Inflammatory macrophage treated with lipopolysaccharide for 1 hour (primary cell): ENCODE data around the gene ERVV-1.
A peak's percentile ranks its signal among the peaks of the same experiment; 100 is the strongest.
"Not testable (repeated sequence)": the region's sequence is repeated elsewhere in the genome, so short reads cannot be mapped to it uniquely, and the experiment has no call there.

Experiments used
- DNase-seq, 2 donors: peaks; one replicate each; pipeline ENCODE4 v3.0.0-alpha.2; 2020 to 2022

Gene ERVV-1, protein sequence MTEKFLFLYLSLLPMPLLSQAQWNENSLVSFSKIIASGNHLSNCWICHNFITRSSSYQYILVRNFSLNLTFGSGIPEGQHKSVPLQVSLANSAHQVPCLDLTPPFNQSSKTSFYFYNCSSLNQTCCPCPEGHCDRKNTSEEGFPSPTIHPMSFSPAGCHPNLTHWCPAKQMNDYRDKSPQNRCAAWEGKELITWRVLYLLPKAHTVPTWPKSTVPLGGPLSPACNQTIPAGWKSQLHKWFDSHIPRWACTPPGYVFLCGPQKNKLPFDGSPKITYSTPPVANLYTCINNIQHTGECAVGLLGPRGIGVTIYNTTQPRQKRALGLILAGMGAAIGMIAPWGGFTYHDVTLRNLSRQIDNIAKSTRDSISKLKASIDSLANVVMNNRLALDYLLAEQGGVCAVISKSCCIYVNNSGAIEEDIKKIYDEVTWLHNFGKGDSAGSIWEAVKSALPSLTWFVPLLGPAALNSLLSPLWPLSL

DNA sequence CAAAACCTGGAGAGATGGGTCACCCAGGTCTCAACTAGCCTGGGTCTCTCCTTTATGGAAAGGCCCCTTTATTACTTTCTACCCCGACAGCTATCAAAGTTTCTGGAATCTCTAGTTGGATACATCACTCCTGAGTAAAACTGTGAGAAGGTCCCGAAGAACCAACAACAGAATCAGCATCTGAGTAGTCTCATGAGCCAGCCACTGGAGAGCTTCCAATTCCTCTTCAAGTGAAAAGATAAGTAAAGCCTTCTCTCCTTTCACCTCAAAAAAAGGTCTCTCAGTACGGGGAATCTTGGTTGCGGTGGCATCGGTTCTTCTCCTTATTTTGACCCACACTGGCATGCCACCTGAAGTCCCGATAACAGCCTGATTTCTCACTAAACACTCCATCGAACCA, at the start of gene ERVV-1:
Gene ERVV-1 (plus strand): TSS at position 301 of the 400 bp plus-strand sequence. CDS start 170 bp downstream, outside the sequence.
- no peak for DNase-seq

DNA sequence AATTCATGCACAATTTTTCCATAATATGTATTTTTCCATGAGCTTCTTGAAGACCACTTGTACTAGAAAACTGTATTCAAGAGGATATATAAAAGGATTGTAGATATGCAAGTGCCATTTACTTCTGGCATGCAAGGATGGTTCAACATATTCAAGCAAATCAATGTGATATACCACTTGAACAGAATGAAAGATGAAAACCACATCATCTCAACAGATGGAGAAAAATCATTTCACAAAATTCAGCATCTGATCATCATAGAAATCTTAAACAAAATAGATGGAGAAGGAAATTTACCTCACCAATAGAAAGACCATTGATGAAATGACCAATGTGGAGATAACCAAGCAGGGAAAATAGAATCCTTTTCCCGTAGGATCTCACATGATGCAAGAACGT, 45.9 kb upstream of the ERVV-1 start:
- no peak for DNase-seq

DNA sequence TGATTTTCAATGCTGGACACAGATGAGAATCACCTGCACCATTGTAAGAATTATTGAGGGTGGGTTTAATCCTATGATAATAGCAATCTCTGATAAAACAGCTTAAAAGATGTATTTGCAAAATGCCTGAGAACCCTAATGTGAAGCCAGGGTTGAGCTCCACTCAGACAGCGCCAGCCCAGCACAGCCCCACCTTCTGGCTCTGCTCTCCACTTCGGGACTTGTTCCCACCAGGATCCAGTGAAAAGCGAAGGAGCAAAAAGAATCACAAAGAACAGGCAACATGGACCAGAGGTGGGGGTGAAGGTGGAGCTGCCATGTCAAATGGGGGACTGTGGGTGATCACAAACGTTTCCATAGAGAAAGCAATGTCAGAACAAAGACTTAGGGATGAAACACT, 32.4 kb upstream of the ERVV-1 start:
- DNase-seq = no peak

DNA sequence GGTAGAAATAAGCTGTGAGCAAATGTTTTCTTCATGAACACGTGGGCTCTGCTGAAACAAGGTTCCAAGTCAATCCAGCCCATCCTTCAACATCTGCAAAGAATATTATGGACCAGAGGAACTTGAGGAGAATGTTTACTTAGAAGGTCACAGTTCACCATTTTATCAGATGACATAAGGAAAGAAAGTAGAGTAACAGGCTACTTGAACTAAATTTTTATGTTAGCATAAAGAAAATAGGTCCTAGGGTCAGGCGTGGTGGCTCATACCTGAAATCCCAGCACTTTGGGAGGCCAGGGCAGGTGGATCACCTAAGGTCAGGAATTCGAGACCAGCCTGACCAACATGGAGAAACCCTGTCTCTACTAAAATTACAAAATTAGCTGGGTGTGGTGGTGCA, 30.6 kb upstream of the ERVV-1 start:
- DNase-seq = not testable (repeated sequence)

DNA sequence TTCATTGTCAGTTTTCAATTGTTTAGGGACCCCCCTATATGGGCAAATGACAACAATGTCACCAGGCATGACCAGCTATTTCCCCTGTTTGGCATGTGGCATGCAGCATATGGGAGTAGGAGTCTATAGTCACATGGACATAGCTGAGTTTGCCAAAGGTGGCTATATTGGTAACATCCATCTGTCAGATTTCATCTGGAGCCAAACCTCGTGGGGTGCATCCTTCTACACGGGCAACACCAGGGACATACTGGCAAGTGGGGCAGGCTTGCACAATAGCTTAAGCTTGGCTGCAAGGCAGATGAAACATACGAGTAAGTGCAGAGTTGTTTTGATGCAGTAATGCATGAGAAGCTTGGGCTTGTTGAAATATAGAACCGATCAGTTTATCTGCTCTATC, 26.5 kb upstream of the ERVV-1 start:
- no peak for DNase-seq

DNA sequence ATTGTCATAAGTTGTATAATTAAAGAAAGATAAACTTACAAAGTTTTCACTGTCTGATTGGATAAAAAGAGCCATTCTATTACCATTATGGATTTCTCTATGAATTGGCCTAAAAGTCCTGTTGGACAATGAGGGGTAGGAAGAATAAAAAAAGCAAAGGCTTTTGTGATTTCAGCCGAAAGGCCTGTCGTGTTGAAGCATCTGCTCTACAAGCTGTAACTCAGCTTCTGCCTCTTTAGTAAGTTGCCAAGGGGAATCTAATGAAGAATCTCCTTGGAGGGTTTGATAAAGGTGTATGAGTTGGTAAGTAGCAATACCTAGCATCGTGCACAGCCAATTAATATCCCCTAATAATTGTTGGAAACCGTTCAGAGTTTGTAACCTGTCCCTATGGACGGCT, 25.2 kb upstream of the ERVV-1 start:
- DNase-seq = no peak

DNA sequence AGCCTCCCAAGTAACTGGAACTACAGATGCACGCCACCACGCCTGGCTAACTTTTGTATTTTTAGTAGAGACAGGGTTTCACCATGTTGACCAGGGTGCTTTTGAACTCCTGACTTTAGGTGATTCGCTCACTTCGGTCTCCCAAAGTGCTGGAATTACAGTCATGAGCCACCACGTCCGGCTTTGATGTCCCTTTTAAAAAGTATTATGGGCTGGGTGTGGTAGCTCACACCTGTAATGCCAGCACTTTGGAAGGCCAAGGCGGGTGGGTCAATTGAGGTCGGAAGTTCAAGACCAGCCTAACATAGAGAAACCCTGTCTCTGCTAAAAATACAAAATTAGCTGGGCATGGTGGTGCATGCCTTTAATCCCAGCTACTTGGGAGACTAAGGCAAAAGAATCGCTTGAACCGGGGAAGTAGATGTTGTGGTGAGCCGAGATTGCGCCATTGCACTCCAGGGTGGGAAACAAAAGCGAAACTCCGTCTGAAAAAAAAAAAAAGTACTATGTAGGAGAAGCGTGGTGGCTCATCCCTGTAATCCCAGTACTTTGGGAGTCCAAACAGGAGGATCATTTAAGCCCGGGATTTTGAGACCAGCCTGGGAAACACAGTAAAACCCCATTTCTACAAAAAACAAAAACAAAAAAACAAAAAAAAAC, 22.8 kb upstream of the ERVV-1 start:
- peak; percentile 9 to 41 for DNase-seq

DNA sequence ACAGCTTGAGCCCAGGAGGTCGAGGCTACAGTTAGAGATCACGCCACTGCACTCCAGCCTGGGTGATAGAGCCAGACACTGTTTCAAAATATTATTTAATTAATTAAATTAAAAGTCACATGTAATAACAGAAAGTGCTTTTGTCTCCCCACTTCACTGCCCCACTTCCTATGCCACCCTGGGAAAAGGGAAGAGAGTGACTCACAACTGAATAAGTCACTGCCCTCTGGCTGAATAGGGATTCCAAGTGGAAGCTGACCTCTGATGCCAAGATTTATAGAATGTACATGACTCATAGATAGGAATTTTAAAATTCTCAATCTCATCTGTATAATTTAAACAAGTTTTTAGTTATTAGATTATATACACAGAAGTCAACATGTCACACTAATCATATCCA, 22.2 kb upstream of the ERVV-1 start:
- peak; percentile 15 to 16 for DNase-seq

DNA sequence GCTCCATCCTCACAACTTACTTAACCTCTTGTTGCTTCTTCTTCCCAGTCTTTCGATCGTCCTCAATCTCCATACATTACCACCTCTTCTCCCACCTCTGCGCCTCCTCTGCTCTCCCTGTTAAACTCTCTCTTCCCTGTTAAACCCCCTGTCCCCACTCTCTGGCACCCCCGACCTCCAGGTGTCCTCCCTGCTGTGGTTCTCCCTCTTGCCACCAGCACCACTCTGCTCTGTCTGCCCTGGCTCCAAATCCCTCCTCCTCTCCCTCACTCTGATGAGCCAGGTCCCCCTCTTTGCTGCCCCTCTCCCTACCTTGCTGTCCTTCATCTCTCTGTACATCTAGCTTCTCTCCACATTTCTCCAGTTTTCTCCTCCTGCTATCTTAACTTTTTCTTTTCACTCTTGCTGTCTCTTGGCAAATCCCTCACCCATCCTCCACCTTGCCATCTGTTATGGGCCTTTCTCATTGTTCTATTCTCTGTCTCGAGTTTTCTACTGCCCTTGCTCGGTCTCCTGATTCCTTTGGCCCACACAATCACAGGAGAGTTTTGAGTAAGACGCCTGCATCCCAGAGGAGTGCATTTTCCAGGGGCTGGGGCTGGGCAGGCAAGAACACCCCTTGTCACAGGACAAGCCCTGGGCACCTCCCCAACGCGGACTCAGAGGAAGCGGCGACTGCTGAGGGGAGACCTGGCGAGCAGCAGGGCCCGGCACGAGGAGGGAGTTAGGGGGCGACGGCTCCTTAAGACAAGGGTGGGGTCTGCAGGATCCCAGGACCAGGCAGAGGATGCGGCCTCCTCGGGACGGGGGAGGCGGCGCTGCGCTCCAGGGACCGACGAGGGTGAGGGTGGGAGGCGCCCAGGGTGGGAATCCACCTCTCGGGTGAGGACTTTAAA, 21.4 kb upstream of the ERVV-1 start:
- no peak for DNase-seq

DNA sequence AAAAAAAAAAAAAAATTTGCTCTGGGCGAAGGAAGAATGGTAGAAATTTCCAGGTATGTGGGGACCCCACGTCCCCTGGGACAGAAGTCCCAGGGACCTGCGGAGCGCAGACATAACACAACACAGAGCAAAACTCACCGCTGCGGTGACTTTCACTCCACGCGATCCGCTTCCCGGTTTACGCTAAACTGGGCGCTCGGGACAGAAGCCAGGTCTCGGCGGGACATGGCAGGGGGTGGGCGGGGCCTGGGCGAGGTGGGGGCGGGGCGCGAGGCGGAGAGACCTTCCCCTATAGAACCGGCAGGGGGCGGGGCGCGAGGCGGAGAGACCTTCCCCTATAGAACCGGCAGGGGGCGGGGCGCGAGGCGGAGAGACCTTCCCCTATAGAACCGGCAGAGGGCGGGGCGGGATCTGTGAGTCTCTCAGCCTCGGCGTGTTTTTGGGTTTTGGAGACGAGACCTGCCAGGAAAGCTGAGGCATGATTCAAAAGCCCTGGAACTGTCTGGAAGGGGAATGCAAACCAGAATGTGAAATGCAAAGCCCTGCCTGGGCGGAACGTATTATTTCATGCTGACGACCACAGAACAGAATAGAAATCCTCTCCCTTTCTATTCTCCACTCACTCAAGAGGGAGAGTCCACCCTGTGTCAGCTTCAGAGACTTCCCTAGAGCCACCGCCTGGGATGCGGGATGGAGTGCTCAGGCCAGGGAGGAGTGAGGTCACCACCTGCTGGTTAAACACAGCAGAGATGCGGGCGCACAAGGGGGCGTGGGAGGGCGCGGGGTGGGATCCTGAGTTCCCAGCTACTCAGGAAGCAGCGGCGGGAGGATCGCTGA, 20.2 kb upstream of the ERVV-1 start:
- peak; percentile 57 to 72 for DNase-seq

DNA sequence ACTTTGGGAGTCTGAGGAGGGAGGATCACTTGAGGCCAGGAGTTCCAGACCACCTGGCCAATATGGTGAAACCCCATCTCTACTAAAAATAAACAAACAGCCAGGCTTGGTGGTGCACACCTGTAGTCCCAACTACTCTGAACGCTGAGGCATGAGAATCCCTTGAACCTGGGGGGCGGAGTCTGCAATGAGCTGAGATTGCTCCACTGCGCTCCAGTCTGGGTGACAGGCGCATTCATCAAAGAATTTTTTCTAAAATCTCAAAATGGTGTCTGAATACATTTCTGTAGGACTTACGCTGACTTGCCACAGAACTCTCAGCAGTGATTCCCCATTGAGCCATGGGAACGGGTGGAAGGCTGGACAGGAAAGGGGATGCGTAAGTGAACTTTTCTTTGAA, 18.0 kb upstream of the ERVV-1 start:
- no peak for DNase-seq

DNA sequence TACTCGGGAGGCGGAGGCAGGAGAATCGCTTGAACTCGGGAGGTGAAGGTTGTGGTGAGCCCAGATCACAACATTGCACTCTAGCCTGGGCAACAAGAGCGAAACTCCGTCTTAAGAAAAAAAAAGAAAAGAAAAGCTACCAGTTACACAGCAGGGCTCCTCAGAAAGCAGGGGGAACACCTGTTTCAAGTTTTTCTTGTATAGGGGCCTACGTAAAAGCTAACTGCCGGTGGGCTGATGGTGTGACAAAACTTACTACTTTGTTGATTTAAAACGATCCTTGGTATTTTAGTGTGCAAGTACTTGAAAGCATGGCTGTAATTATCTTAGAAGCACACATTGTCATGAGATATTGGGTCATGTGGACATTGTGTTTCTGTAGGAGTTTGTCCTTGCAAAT, 15.7 kb upstream of the ERVV-1 start:
- no peak for DNase-seq

DNA sequence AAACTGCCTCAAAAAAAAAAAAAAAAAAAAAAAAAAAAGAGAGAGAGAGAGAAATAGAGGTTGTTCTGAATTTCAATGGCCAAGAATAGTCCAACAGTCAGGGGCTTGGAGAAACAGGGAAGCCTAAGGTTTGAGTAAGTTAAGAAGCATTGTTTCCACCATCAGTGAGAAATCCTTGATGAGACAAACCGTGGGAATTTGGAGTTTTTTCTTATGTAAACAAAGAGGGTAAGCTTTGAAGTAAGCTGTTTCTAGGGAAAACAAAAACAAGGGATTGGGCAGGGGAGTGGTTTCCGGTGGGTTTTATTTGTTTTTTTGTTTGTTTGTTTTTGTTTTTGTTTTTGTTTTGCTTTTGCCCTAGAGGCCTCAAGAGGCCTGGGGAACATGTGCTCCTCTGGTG, 11.2 kb upstream of the ERVV-1 start:
- DNase-seq = no peak

DNA sequence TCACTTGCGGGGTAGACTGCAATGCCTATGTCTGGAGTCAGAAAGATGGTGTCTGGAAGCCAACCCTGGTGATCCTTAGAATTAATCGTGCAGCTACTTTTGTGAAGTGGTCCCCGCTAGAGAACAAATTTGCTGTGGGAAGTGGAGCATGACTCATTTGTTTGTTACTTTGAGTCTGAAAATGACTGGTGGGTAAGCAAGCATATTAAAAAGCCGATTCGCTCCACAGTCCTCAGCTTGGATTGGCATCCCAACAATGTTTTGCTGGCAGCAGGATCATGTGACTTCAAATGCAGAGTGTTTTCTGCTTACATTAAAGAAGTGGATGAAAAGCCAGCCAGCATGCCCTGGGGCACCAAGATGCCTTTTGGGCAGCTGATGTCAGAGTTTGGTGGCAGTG, 9.5 kb upstream of the ERVV-1 start:
- no peak for DNase-seq

DNA sequence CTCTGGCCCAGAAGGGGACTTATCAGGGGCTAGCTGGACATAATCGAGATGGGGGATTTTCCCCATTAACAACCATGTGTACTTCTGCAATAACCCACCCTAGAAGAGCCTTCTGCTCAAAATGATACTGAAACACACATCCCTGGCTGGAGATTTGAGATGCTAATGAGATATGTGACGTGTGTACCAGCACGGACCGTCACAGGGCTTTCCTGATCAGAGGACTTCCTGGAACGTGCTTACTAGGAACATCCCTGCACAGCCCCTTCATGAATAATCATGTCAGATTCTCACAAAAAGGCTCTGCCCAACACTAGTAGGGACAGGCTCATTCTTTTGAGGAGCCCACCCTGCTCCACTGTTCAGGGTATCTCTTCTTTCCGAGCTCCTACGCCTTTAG, 6.5 kb upstream of the ERVV-1 start:
- no peak for DNase-seq

DNA sequence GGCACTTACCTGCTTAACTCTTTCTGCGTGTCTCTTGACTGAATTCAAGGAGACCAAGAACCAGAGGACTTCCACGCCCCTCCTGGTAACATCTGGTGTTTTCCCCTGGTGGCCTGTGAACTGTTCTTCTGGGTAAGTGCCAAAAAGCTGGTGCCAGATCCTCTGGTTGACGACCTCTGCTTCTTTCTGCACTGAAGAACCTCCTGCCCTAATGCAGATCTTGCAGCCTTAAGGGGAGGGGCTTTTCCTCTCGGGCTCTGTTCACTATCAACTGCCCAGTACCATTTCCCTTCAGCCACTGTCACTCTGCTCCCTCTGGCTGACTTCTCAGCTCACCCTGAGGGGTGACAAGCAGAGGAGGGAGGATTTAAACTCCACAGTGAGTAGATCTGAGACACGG, 6.1 kb upstream of the ERVV-1 start:
- DNase-seq = no peak

DNA sequence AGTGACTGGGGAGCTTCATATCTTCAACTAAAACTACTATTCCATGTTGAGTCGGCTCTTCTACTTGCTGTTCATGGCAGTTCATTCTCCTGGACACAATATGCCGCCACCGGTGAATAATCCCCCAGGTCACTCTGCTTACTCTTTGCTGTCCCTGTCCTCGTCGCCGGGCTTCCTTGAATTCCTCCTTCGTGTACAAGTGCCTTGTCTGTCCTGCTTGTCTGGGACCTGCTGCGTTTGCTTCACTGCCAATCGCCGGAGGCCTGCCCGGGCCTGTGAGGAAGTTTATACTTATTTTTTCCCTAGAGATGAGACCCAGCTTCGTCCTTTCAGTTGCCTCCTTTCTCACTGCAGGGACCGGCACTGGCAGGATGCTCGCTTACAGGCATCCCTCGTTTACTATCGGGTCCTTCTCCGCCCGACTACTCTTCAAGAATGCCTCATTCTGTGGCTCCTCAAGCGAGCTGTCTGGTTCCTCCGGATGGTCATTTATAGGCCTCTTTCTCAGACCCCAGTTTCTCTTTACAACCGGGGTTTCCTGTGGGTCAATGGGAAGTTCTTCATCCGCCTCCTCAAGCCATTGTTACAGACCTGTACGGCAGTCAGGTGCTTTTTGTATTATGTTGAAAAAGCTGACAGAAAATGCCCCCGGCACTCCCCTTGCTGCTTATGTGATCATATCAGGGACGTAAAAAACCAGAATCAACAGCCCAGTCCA, 5.5 kb upstream of the ERVV-1 start:
- DNase-seq = no peak

DNA sequence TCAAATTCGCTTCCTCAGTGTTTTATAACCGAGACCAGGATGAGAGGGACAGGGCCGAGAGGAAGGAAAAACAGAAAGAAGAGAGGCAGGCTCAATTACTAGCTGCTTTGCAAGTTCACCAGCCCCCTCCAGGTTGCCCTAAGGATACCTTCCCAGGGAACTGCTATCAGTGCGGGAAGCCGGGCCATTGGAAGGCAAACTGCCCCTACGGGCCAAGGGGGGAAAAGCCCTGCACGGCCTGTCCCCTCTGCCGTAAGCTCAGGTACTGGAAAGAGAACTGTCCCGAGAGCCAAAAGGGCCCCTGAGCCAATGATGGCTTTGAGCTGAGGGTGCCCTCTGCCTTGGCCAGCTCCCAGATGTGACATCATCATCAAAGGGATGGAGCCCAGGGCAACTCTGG, 3.2 kb upstream of the ERVV-1 start:
- no peak for DNase-seq

DNA sequence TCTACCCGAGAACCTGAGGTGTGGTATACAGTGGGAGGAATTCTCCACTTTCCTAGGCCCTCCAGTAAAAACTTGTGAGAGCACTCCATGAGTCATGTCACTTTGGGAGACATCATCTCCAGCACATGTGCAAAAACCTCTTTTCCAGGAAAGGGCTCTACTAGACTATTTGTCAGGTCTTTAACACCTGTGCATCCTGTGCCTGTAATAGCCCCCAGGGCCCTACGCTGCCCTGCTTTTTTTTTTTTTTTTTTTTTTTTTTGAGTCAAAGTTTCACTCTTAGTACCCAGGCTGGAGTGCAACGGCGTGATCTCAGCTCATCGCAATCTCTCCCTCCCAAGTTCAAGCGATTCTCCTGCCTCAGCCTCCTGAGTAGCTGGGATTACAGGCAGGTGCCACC, 1.7 kb upstream of the ERVV-1 start:
- no peak for DNase-seq

DNA sequence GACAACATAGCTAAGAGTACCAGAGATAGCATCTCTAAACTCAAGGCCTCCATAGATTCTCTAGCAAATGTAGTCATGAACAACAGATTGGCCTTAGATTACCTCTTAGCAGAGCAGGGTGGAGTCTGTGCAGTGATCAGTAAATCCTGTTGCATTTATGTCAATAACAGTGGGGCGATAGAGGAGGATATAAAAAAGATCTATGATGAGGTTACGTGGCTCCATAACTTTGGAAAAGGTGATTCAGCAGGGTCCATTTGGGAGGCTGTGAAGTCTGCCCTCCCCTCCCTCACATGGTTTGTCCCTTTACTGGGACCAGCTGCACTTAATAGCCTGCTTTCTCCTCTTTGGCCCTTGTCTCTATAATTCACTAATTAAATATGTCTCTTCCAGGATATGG, 1.4 kb downstream of the ERVV-1 start:
- no peak for DNase-seq

DNA sequence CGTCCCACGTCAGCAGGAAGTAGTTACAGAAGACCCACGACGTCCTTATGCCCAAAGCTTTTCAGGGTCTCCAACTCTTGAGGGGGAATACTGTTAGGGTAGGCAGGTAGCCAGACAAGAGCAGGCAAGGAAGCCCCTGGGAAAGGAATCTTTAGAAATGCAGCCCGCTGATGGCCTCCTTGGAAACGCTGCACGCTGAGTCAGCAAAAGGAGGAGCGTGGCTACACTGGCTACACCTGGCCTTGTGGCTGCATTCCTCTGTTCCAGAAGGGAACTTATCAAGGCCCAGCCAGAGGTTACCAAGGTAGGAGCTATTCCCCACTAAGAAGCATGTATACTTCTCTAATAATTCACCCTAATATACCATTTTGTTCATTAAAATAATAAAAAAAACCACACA, 2.0 kb downstream of the ERVV-1 start:
- no peak for DNase-seq

DNA sequence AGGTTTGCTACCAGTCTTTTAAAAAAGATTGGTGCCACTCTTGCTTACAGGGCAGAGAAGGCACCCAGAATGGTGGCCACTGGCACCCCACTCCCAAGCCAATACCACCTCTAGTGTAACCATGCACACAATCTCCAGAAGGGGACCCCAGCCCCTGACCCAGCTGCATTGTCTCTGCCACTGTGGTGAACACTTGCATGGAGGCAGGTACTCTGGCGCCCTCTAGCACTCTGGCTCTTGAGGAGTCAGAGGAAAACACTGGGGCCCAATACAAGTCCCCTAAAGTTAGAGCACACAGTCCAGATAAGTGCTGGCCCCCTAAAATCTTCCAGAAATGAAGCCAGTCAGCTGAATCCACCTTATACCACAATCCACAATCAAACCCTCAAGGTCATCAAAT, 6.0 kb downstream of the ERVV-1 start:
- no peak for DNase-seq
